CD8-positive, alpha-beta memory T cell (primary cell): ENCODE data around the gene OBP2B. TPM values are rescaled to one million over a fixed set of nuclear protein-coding genes. Genes with fewer than 3 reads are reported as not detected.
"Not testable (repeated sequence)": the region's sequence is repeated elsewhere in the genome, so short reads cannot be mapped to it uniquely, and the experiment has no call there.

Source experiments
- CTCF ChIA-PET: fragments of 350-600 bp; sonication (Branson Sonifier 250); formaldehyde crosslinking; loops from one replicate; lab custom pipeline; 2021; ENCODE audit warnings: antibody characterized with exemption; lab: Charles Lee
- POLR2A ChIA-PET: fragments of 350-600 bp; sonication (Branson Sonifier 250); formaldehyde crosslinking; loops from one replicate; lab custom pipeline; 2021; ENCODE audit warnings: antibody characterized with exemption; lab: Charles Lee
- DNase-seq, 5 donors: peaks; one replicate each; pipeline versions ENCODE4 v3.0.0 to v3.0.0-alpha.2; 2020 to 2022; ENCODE audit warnings: mixed read lengths in 1 of 5
- H3K27ac ChIP-seq: one replicate; pipeline ENCODE4 v1.7.0; 2013; ENCODE audit warnings: low read depth, mild to moderate bottlenecking, low read length, moderate library complexity
- H3K27me3 ChIP-seq: 2 replicates; pipeline ENCODE4 v1.7.0; 2013; ENCODE audit warnings: low read length, mild to moderate bottlenecking; ENCODE audit not compliant: insufficient read depth, poor library complexity, severe bottlenecking
- H3K36me3 ChIP-seq: 2 replicates; pipeline ENCODE4 v1.7.0; 2013; ENCODE audit warnings: mild to moderate bottlenecking, low read length, moderate library complexity; ENCODE audit not compliant: insufficient read depth
- H3K4me1 ChIP-seq: 2 replicates; pipeline ENCODE4 v1.7.0; 2013; ENCODE audit warnings: mild to moderate bottlenecking, low read length, moderate library complexity; ENCODE audit not compliant: insufficient read depth
- H3K4me3 ChIP-seq: 2 replicates; pipeline ENCODE4 v1.7.0; 2013; ENCODE audit warnings: mild to moderate bottlenecking, low read length
- H3K9me3 ChIP-seq: 2 replicates; pipeline ENCODE4 v1.7.0; 2013; ENCODE audit warnings: mild to moderate bottlenecking, low read length
- H3K27ac Mint-ChIP-seq, 8 donors: one replicate each; pipeline ENCODE4 v1.8.0; 2020 to 2021; ENCODE audit warnings: mixed read lengths in 8 of 8, mild to moderate bottlenecking in 6 of 8, inconsistent platforms in 3 of 8, moderate library complexity in 3 of 8
- H3K27me3 Mint-ChIP-seq, 2 donors: one replicate each; pipeline ENCODE4 v1.8.0; 2020 to 2021; ENCODE audit warnings: mixed read lengths in 2 of 2, mild to moderate bottlenecking in 1 of 2, moderate library complexity in 1 of 2
- H3K36me3 Mint-ChIP-seq, 3 donors: one replicate each; pipeline ENCODE4 v1.8.0; 2020 to 2021; ENCODE audit warnings: mixed read lengths in 3 of 3, inconsistent platforms in 1 of 3, mild to moderate bottlenecking in 1 of 3
- H3K4me1 Mint-ChIP-seq, 3 donors: one replicate each; pipeline ENCODE4 v1.8.0; 2020 to 2021; ENCODE audit warnings: mixed read lengths in 3 of 3, inconsistent platforms in 1 of 3, mild to moderate bottlenecking in 1 of 3
- H3K4me3 Mint-ChIP-seq, 7 donors: one replicate each; pipeline ENCODE4 v1.8.0; 2020 to 2021; ENCODE audit warnings: mixed read lengths in 7 of 7, mild to moderate bottlenecking in 6 of 7, moderate library complexity in 4 of 7, inconsistent platforms in 2 of 7
- H3K9me3 Mint-ChIP-seq, 5 donors: one replicate each; pipeline ENCODE4 v1.8.0; 2020 to 2022; ENCODE audit warnings: mixed read lengths in 5 of 5, mild to moderate bottlenecking in 3 of 5, moderate library complexity in 2 of 5, inconsistent platforms in 1 of 5
- polyA plus RNA-seq: library from polyadenylated mRNA; unstranded; fragments of 300-500 nt; fragmentation: Illumina TruSeq; gene quantifications from one replicate; pipeline ENCODE4 v1.2.3, GENCODE V29; 2021
- total RNA-seq, 2 experiments: library from RNA; stranded (reverse); gene quantifications; one replicate each; pipeline ENCODE4 v1.2.3, GENCODE V29; 2021

The OBP2B gene
- total and polyA plus RNA-seq, 3 experiments from 2014 or later = not detected

DNA sequence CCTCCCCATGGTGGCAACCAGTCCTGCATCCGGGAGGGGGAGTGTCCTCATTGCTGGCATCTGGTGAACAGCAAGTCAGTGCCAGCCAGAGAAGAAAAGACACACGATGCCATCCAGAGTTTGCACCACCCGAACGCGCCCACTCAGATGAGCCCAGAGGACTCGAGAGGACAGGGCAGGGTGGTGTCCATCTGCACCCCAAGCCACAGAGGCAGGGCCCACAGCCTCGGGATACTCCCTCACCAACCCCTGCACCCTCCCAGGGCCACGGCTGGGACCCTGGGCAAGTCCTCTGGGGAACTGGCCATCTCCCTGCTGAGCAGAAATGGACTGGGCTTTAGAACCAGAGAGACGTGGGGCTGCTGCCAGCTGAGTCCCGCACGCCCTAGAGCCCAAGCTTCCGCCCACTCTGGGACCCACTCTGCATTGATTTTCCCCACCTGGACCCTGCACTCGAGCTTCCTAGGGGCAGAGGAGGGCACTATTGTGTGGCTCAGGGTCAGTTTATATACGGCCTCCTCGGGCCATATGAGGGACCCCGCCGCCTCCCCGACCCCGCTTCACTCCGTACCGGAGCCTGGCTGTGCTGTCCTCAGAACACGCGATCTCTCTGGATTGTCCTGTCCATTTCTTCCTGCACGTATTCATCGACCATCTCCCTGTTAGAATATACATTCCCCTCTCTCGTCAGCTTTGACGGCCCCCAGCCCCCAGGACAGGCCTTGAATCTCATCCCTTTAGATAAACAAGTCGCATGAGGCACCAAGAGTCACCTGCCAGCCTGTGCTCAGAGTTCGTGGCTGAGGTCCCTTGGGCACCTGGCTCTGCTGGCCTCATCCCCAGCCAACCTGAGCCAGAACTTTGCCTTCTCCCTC lies 514 bp upstream of the OBP2B start:
- CTCF ChIA-PET, H3K4me1 Mint-ChIP-seq, H3K9me3 Mint-ChIP-seq, DNase-seq, H3K27ac ChIP-seq, H3K4me3 Mint-ChIP-seq, H3K4me1 ChIP-seq, H3K27me3 ChIP-seq, H3K9me3 ChIP-seq, H3K4me3 ChIP-seq, H3K36me3 Mint-ChIP-seq, H3K27ac Mint-ChIP-seq, H3K36me3 ChIP-seq, POLR2A ChIA-PET: not testable (repeated sequence)
- peaks cover 23 to 41% of the 10 kb centered on the region in 2 donors for H3K27me3 Mint-ChIP-seq

DNA sequence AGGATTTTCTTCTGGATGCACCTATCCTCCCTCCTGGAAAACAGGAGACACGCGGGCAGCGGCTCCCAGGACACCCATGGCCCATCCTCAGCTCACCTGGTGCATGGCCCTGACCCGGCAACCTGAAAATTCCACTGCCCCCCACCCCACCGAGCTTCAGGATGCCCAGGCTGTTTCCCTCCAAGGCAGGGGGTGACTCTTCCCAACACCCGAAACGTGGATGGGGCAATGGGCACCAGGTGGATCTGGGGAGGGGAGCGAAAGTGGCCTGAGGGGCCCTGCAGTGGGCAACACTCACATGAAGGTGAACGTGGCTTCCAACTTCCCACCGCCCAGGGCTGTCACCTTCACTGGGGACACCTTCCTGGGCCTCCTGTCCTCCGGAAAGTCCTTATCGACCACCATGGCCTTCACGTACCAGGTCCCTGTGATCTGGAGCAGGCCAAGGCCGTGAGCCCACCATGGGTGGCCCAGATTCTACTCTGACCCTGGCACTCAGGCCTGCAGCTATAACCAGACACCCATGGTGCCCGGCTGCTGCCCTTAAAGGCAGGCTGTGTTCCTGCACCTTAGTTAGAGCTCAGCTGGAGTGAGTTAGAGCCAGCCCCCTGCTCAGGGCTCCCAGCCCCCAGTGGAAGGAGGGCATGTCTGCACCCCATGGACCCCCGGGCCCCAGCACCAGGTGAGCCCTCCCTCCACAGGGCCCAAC lies 725 bp downstream of the OBP2B start:
- CTCF ChIA-PET, H3K9me3 Mint-ChIP-seq: not testable (repeated sequence)

DNA sequence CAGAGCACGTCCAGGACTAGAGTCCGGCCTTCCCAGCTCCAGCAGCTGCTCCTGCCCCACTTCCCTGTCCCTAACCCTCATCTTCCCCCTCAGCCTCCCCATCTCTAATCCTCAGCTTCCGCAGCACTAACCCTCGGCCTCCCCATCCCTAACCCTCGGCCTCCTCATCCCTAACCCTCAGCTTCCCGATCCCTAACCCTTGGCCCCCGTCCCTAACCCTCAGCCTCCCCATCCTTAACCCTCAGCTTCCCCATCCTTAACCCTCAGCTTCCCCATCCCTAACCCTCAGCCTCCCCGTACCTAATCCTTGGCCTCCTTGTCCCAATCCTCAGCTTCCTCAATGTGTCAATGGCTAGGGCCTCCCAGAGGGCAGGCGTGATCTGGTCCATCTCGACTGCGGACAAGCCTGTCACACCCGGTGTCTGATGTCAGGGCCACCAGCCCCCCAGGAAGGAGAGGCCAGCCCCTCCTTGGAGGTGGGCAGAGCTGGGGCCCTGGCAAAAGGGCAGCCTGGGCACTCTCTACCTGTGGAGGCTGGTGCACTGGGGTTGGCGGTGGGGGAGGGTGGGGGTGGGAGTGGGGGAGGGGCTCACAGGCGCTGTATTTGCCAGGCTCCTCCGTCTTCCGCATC lies 1.4 kb downstream of the OBP2B start:
- H3K27ac ChIP-seq = no peak overlapping the region
- Mint-ChIP-seq H3K36me3 (no peaks in the 10 kb centered on the region), H3K27me3 (peaks cover 21 to 33% of the 10 kb centered on the region in 2 donors), H3K27ac (no peak overlapping the region), H3K9me3 (no peaks in the 10 kb centered on the region), H3K4me1 (no peaks in the 10 kb centered on the region), H3K4me3 (no peak overlapping the region)
- ChIA-PET POLR2A (no interaction called here), CTCF (no interaction called here)
- H3K4me3 ChIP-seq = no peak overlapping the region
- no peaks in the 10 kb centered on the region for H3K9me3 ChIP-seq
- DNase-seq = no peak
- H3K4me1 ChIP-seq = no peaks in the 10 kb centered on the region
- no peaks in the 10 kb centered on the region for H3K36me3 ChIP-seq
- H3K27me3 ChIP-seq = no peaks in the 10 kb centered on the region

More for the DNA sequence above, 725 bp downstream of the OBP2B start:
- POLR2A ChIA-PET, H3K27me3 ChIP-seq, H3K27ac ChIP-seq, H3K27ac Mint-ChIP-seq, H3K9me3 ChIP-seq, H3K4me1 ChIP-seq, H3K4me3 ChIP-seq, H3K4me1 Mint-ChIP-seq, H3K4me3 Mint-ChIP-seq, H3K36me3 Mint-ChIP-seq, H3K36me3 ChIP-seq, DNase-seq: not testable (repeated sequence)
- peaks cover 21 to 32% of the 10 kb centered on the region in 2 donors for H3K27me3 Mint-ChIP-seq

GRCh38 chr9:133207021-133207531 lies 2.0 kb downstream of the OBP2B start:
- no peak for DNase-seq
- Histone ChIP-seq H3K27ac (no peak overlapping the region), H3K9me3 (no peaks in the 10 kb centered on the region), H3K36me3 (no peaks in the 10 kb centered on the region), H3K4me1 (no peaks in the 10 kb centered on the region), H3K27me3 (no peaks in the 10 kb centered on the region), H3K4me3 (no peak overlapping the region)
- ChIA-PET CTCF (no interaction called here), POLR2A (no interaction called here)
- H3K9me3 Mint-ChIP-seq = no peaks in the 10 kb centered on the region
- H3K27ac Mint-ChIP-seq = no peak overlapping the region
- no peaks in the 10 kb centered on the region for H3K36me3 Mint-ChIP-seq
- H3K4me1 Mint-ChIP-seq = no peaks in the 10 kb centered on the region
- H3K4me3 Mint-ChIP-seq = no peak overlapping the region
- H3K27me3 Mint-ChIP-seq = peaks cover 17 to 28% of the 10 kb centered on the region in 2 donors

GRCh38 chr9:133205996-133206931 lies 2.8 kb downstream of the OBP2B start:
- Histone ChIP-seq H3K27me3 (no peaks in the 10 kb centered on the region), H3K4me1 (no peaks in the 10 kb centered on the region), H3K36me3 (no peaks in the 10 kb centered on the region), H3K9me3 (no peaks in the 10 kb centered on the region), H3K4me3 (no peak overlapping the region), H3K27ac (no peak overlapping the region)
- Mint-ChIP-seq H3K4me1 (no peaks in the 10 kb centered on the region), H3K4me3 (no peak overlapping the region), H3K27ac (no peak overlapping the region), H3K9me3 (no peaks in the 10 kb centered on the region), H3K36me3 (no peaks in the 10 kb centered on the region), H3K27me3 (peaks cover 12 to 20% of the 10 kb centered on the region in 2 donors)
- POLR2A ChIA-PET = no interaction called here
- CTCF ChIA-PET = no interaction called here
- no peak for DNase-seq

DNA sequence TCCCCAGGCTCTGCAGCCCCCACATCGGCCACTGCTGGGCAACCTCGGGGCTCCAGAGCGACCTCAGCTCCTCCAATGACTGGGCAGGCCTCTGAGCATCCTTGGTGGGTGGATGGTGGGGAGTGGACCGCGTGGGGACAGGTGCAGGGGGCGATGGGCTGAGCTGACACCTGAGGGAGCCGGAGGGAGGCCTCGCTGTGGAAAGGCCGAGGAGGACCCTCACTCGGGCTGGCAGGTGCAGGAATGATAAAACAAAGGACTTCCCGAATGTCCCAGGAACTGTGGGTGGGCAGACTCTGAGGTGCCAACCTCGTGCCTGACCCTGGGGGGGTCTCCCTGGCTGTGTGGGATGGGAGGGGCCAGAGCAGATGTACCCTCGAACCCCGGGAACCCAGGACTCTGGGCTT lies 3.6 kb downstream of the OBP2B start:
- H3K36me3 Mint-ChIP-seq, H3K27me3 ChIP-seq, CTCF ChIA-PET, H3K36me3 ChIP-seq, H3K4me3 Mint-ChIP-seq, H3K9me3 ChIP-seq, POLR2A ChIA-PET, H3K4me1 Mint-ChIP-seq, H3K9me3 Mint-ChIP-seq, H3K27ac ChIP-seq, H3K27ac Mint-ChIP-seq, H3K4me1 ChIP-seq, DNase-seq, H3K4me3 ChIP-seq: not testable (repeated sequence)
- H3K27me3 Mint-ChIP-seq = peaks cover 9 to 19% of the 10 kb centered on the region in 2 donors

DNA sequence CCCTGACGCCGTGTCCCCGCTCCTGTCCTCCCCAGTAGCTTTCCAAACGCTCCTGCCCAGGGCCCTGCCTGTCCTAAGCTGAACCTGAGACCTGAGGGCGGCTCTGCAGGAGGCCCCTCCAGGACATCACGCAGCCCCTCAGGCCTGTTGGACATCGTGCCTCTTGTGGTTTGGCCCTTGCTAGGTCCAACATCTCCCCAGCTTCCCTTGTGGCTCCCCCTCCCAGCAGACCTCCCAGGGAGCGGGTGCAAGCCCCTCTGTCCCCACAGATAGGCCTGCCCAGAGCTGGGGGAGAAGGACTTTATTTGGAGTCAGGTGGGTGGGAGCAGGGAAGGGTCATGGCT lies 4.1 kb downstream of the OBP2B start:
- no peaks in the 10 kb centered on the region for H3K9me3 ChIP-seq
- no peaks in the 10 kb centered on the region for H3K27me3 ChIP-seq
- ChIA-PET POLR2A (no interaction called here), CTCF (no interaction called here)
- H3K36me3 ChIP-seq = no peaks in the 10 kb centered on the region
- no peak overlapping the region for H3K27ac ChIP-seq
- Mint-ChIP-seq H3K4me3 (no peak overlapping the region), H3K36me3 (no peaks in the 10 kb centered on the region), H3K4me1 (peaks cover 2 to 4% (median 3%) of the 10 kb centered on the region in 3 donors), H3K9me3 (no peaks in the 10 kb centered on the region), H3K27me3 (peaks cover 7 to 19% of the 10 kb centered on the region in 2 donors), H3K27ac (no peak overlapping the region)
- H3K4me3 ChIP-seq = no peak overlapping the region
- DNase-seq = no peak
- no peaks in the 10 kb centered on the region for H3K4me1 ChIP-seq
